Spleen (tissue), 11 donors: Measurements from ENCODE around the gene GPR21. TPM values are rescaled to one million over a fixed set of nuclear protein-coding genes. Genes with fewer than 3 reads are reported as not detected.

Experiments used
- DNase-seq: peaks from one replicate; pipeline ENCODE4 v3.0.0-alpha.2; 2020
- H3K27ac ChIP-seq, 8 donors: fragments of 200-600 bp; sonication (generic) in 7 of 8; 1 replicate in 4 of 8; 2 replicates in 4 of 8; pipeline versions ENCODE4 v1.5.0 to v1.8.0; 2016 to 2021; ENCODE audit warnings: inconsistent platforms in 4 of 8, mild to moderate bottlenecking in 4 of 8, moderate library complexity in 1 of 8
- H3K27me3 ChIP-seq, 7 donors: fragments of 200-600 bp; sonication (generic) in 6 of 7; replicated peaks in 1 of 7; 1 replicate in 4 of 7; 2 replicates in 3 of 7; pipeline versions ENCODE4 v1.5.0 to v1.8.0; 2016 to 2021; ENCODE audit warnings: inconsistent platforms in 3 of 7, mild to moderate bottlenecking in 1 of 7
- H3K36me3 ChIP-seq, 6 donors: fragments of 200-600 bp; sonication (generic) in 5 of 6; 1 replicate in 4 of 6; 2 replicates in 2 of 6; pipeline versions ENCODE4 v1.5.0 to v1.8.0; 2016 to 2021; ENCODE audit warnings: inconsistent platforms in 2 of 6
- H3K4me1 ChIP-seq, 6 donors: fragments of 200-600 bp; sonication (generic) in 5 of 6; 1 replicate in 3 of 6; 2 replicates in 3 of 6; pipeline versions ENCODE4 v1.5.0 to v1.8.0; 2016 to 2021; ENCODE audit warnings: inconsistent platforms in 3 of 6
- H3K4me3 ChIP-seq, 8 donors: fragments of 200-600 bp; sonication (generic) in 7 of 8; 1 replicate in 4 of 8; 2 replicates in 4 of 8; pipeline versions ENCODE4 v1.5.0 to v1.8.0; 2016 to 2021; ENCODE audit warnings: inconsistent platforms in 4 of 8, mild to moderate bottlenecking in 4 of 8, moderate library complexity in 2 of 8
- H3K9me3 ChIP-seq, 8 donors: fragments of 200-600 bp; sonication (generic) in 7 of 8; 1 replicate in 4 of 8; 2 replicates in 4 of 8; pipeline versions ENCODE4 v1.5.0 to v1.8.0; 2016 to 2021; ENCODE audit warnings: inconsistent platforms in 4 of 8
- POLR2A ChIP-seq, 3 donors: fragments of 450-650 bp; IDR thresholded peaks; one replicate each; pipeline ENCODE4 v1.5.1; 2017; ENCODE audit warnings: antibody characterized with exemption in 3 of 3, mild to moderate bottlenecking in 1 of 3
- POLR2AphosphoS5 ChIP-seq, 3 donors: sonication (generic); formaldehyde crosslinking; IDR thresholded peaks; one replicate each; pipeline ENCODE4 v1.5.1; 2017; ENCODE audit warnings: antibody characterized with exemption in 3 of 3
- WGBS, 5 donors: extraction: QIAGEN DNeasy Blood & Tissue Kit in 3 of 5; methylation state at CpG; one replicate each; pipeline versions ENCODE4 v1.1.5 to v1.1.7; 2013 to 2018; 5-methylcytosine and 5-hydroxymethylcytosine counted together
- intact Hi-C: fragments of 100-400 bp; cut with DNase I; formaldehyde crosslinking; loops from one replicate; pipeline ENCODE4 v1.15.0; 2023; ENCODE audit warnings: low total_unique reads
- polyA plus RNA-seq, 3 donors: library from polyadenylated mRNA; stranded (reverse); fragments of 200-250 nt; gene quantifications; one replicate each; pipeline ENCODE4 v1.2.1, GENCODE V29; 2013
- total RNA-seq, 7 donors: library from RNA; depleted of rRNA in 3 of 7; stranded (reverse); fragments of >200 nt in 3 of 7; fragmentation: NEBNext Ultra II Directional in 4 of 7; extraction: Animal tissue kit (Norgen Biotek cat#: 25700) in 4 of 7; gene quantifications; one replicate each; pipeline versions ENCODE4 v1.1.0 to v1.2.1, GENCODE V29; 2016 to 2021
- TF ChIP-seq, protein P1 (sequence below), 11 experiments: fragments of 200-600 bp in 7 of 11; fragments of 450-650 bp in 4 of 11; sonication (generic) in 4 of 11; IDR thresholded peaks in 8 of 11; conservative IDR thresholded peaks in 3 of 11; 1 replicate in 7 of 11; 2 replicates in 4 of 11; pipeline versions ENCODE4 v1.4.0 to v1.8.0; 2016 to 2021; ENCODE audit warnings: antibody characterized with exemption in 11 of 11, inconsistent platforms in 4 of 11, mild to moderate bottlenecking in 1 of 11
- donor health status: healthy with polysubstance abuse.
- donor health status: DM: no; HTN: no; CAD: no; lungs with moderate emphysema.
- donor health status: DM: no; HTN: no; CAD: no.
- donor health status: Bipolar disorder and iron deficiency.
- donor health status: healthy.
- donor health status: DM: no; HTN: no; CAD: no.
- donor health status: DM: yes; HTN: yes; CAD: no.

GPR21 gene
- total and polyA plus RNA-seq, 10 donors, result 0.19 to 5.4 (median 3.0) TPM; not detected in 1

DNA sequence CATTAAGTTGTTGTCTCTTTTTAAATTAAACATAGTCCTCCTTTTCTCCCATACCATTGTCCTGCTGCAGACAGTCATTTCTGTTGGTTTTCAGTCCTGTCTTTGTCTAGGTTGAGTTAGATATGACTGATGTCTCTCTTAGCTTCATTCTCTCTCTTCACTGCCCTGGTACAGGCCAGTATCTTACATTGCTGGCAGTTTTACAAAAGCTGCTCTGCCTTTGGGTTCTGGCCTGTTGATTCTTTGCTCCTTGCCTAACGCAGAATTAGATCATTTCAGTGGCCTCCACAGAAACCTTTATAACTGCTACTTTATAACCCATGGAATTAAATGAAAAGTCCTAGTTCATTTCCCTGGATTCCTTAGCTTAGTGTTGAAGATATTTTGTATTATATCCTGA, 33.7 kb downstream of the GPR21 start:
- no peak for TF ChIP-seq POLR2A (IDR thresholded peaks at IDR 0.05)
- no peak for TF ChIP-seq POLR2AphosphoS5 (IDR thresholded peaks at IDR 0.05)
- TF ChIP-seq, protein P1, sequence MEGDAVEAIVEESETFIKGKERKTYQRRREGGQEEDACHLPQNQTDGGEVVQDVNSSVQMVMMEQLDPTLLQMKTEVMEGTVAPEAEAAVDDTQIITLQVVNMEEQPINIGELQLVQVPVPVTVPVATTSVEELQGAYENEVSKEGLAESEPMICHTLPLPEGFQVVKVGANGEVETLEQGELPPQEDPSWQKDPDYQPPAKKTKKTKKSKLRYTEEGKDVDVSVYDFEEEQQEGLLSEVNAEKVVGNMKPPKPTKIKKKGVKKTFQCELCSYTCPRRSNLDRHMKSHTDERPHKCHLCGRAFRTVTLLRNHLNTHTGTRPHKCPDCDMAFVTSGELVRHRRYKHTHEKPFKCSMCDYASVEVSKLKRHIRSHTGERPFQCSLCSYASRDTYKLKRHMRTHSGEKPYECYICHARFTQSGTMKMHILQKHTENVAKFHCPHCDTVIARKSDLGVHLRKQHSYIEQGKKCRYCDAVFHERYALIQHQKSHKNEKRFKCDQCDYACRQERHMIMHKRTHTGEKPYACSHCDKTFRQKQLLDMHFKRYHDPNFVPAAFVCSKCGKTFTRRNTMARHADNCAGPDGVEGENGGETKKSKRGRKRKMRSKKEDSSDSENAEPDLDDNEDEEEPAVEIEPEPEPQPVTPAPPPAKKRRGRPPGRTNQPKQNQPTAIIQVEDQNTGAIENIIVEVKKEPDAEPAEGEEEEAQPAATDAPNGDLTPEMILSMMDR (IDR thresholded peaks at IDR 0.05 in 8 of 11, conservative IDR thresholded peaks at IDR 0.05 in 3 of 11), result no peak
- H3K27me3 ChIP-seq, result no peaks in the 10 kb centered on the region
- 94 to 98% (median 97%) methylated on average over 1 of the region's 1 CpG for WGBS, 5 donors
- no peak for DNase-seq
- H3K36me3 ChIP-seq, result peaks cover 0 to 84% (median 29%) of the 10 kb centered on the region in 6 donors
- H3K9me3 ChIP-seq, result no peaks in the 10 kb centered on the region
- no peaks in the 10 kb centered on the region for H3K4me1 ChIP-seq
- H3K4me3 ChIP-seq, result no peak overlapping the region
- intact Hi-C loops, result no loop called here
- no peak overlapping the region for H3K27ac ChIP-seq

DNA sequence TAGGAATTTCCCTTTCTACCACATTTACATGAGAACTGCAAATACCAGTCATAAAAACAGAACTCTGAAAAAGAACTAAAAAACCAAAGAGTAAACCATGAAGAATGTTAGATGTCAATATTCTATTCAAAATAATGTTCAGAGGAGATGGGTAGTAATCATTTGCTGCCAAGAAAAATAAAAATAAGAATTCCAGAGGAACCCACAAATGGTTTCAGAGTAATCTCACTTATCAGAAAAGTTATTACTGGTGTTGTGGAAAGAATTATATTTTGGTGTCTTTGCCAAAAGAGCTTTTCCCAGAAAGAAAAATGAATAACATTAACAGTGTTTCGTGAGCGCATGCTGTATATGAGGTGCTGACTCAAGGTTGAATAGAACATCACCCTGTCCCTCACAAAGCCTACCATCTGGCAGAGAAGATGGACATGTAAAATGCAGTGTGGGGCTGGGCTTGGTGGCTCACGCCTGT, 35.6 kb downstream of the GPR21 start:
- Histone ChIP-seq H3K4me1 (peaks cover 0 to 19% (median 5%) of the 10 kb centered on the region in 6 donors), H3K36me3 (peaks cover 0 to 94% (median 30%) of the 10 kb centered on the region in 6 donors), H3K4me3 (no peak overlapping the region), H3K9me3 (no peaks in the 10 kb centered on the region), H3K27me3 (no peaks in the 10 kb centered on the region), H3K27ac (no peak overlapping the region)
- no peak for DNase-seq
- no peak for TF ChIP-seq POLR2AphosphoS5 (IDR thresholded peaks at IDR 0.05)
- TF ChIP-seq POLR2A (IDR thresholded peaks at IDR 0.05), result no peak
- TF ChIP-seq, protein P1 (IDR thresholded peaks at IDR 0.05 in 8 of 11, conservative IDR thresholded peaks at IDR 0.05 in 3 of 11), result no peak
- WGBS, 5 donors, result 84 to 90% (median 88%) methylated on average over 3 of the region's 3 CpGs
- intact Hi-C loops, result no loop called here

GRCh38 chr9:123070198-123070597, 36.7 kb downstream of the GPR21 start:
- H3K27me3 ChIP-seq, result no peaks in the 10 kb centered on the region
- no peak for TF ChIP-seq POLR2A (IDR thresholded peaks at IDR 0.05)
- TF ChIP-seq, protein P1 (IDR thresholded peaks at IDR 0.05 in 8 of 11, conservative IDR thresholded peaks at IDR 0.05 in 3 of 11), result no peak
- TF ChIP-seq POLR2AphosphoS5 (IDR thresholded peaks at IDR 0.05), result no peak
- DNase-seq, result no peak
- H3K36me3 ChIP-seq, result peaks cover 0 to 93% (median 28%) of the 10 kb centered on the region in 6 donors
- H3K9me3 ChIP-seq, result no peaks in the 10 kb centered on the region
- intact Hi-C loops, result no loop called here
- no peak overlapping the region for H3K27ac ChIP-seq
- H3K4me3 ChIP-seq, result no peak overlapping the region
- peaks cover 0 to 26% (median 5%) of the 10 kb centered on the region in 6 donors for H3K4me1 ChIP-seq

- no peak for TF ChIP-seq POLR2A (IDR thresholded peaks at IDR 0.05)
- TF ChIP-seq POLR2AphosphoS5 (IDR thresholded peaks at IDR 0.05), result no peak
- TF ChIP-seq, protein P1 (IDR thresholded peaks at IDR 0.05 in 8 of 11, conservative IDR thresholded peaks at IDR 0.05 in 3 of 11), result no peak
- intact Hi-C loops, result no loop called here
- Histone ChIP-seq H3K9me3 (no peaks in the 10 kb centered on the region), H3K27ac (peak overlapping the region in 5 of 8 donors; percentile 41 to 58 (median 48)), H3K36me3 (peaks cover 0 to 86% (median 17%) of the 10 kb centered on the region in 6 donors), H3K4me1 (peaks cover 0 to 35% (median 8%) of the 10 kb centered on the region in 6 donors), H3K27me3 (no peaks in the 10 kb centered on the region), H3K4me3 (no peak overlapping the region)
- 92 to 97% (median 95%) methylated on average over 2 of the region's 2 CpGs for WGBS, 5 donors
- DNase-seq, result no peak
These were observed 39.0 kb downstream of the GPR21 start for GRCh38 chr9:123072407-123072995.
